Activated CD8-positive, alpha-beta T cell treated with anti-CD3 and anti-CD28 coated beads for 36 hours (primary cell): ENCODE measurements around the gene CLEC18B. TPM values are rescaled to one million over a fixed set of nuclear protein-coding genes. Genes with fewer than 3 reads are reported as not detected.

Experiments
- ATAC-seq: fragments of 200-7000 bp; cut with Tn5 transposase; one replicate; pipeline ENCODE4 v1.10.0; 2021; ENCODE audit warnings: mild to moderate bottlenecking, moderate library complexity
- CTCF ChIA-PET: fragments of 350-600 bp; sonication (Branson Sonifier 250); formaldehyde crosslinking; loops from one replicate; lab custom pipeline; 2021; ENCODE audit warnings: antibody characterized with exemption; lab: Charles Lee
- POLR2A ChIA-PET: fragments of 350-600 bp; sonication (Branson Sonifier 250); formaldehyde crosslinking; loops from one replicate; lab custom pipeline; 2021; ENCODE audit warnings: antibody characterized with exemption; lab: Charles Lee
- DNase-seq: peaks from one replicate; pipeline ENCODE4 v3.0.0-alpha.2; 2020
- H3K27ac Mint-ChIP-seq: one replicate; pipeline ENCODE4 v1.8.0; 2021; ENCODE audit warnings: mild to moderate bottlenecking, mixed read lengths
- H3K27me3 Mint-ChIP-seq: one replicate; pipeline ENCODE4 v1.8.0; 2021; ENCODE audit warnings: mixed read lengths
- H3K36me3 Mint-ChIP-seq: one replicate; pipeline ENCODE4 v1.8.0; 2021; ENCODE audit warnings: low read depth, mixed read lengths
- H3K4me1 Mint-ChIP-seq: one replicate; pipeline ENCODE4 v1.8.0; 2021; ENCODE audit warnings: low read depth, mixed read lengths
- H3K4me3 Mint-ChIP-seq: one replicate; pipeline ENCODE4 v1.8.0; 2021; ENCODE audit warnings: mild to moderate bottlenecking, moderate library complexity, mixed read lengths
- H3K9me3 Mint-ChIP-seq: one replicate; pipeline ENCODE4 v1.8.0; 2021; ENCODE audit warnings: mixed read lengths
- CTCF ChIP-seq: fragments of 200-600 bp; IDR thresholded peaks from one replicate; pipeline ENCODE4 v1.8.0; 2022; ENCODE audit warnings: antibody characterized with exemption, mild to moderate bottlenecking
- intact Hi-C: fragments of 100-400 bp; cut with micrococcal nuclease; formaldehyde crosslinking; loops from one replicate; pipeline ENCODE4 v1.10.0; 2022
- total RNA-seq, 2 experiments: library from RNA; stranded (reverse); gene quantifications; one replicate each; pipeline ENCODE4 v1.2.3, GENCODE V29; 2021

CLEC18B gene
- total RNA-seq, 2 experiments from 2014 or later: 0.22 TPM; not detected in 1

- Mint-ChIP-seq H3K9me3 (no peaks in the 10 kb centered on the region), H3K36me3 (peaks cover 48% of the 10 kb centered on the region), H3K4me1 (peaks cover 19% of the 10 kb centered on the region), H3K4me3 (no peak overlapping the region), H3K27ac (peak overlapping the region; percentile 52), H3K27me3 (no peaks in the 10 kb centered on the region)
- DNase-seq (no peak), ATAC-seq (no peak)
- intact Hi-C loops: no loop called here
- CTCF ChIA-PET: interaction anchor here (1.5 kb wide), 1 partner anchor 157 kb away, joined by 3 read pairs; no protein-coding TSS in a partner anchor
- POLR2A ChIA-PET: interaction anchor here (0.7 to 1.3 kb wide), 4 partner anchors 141 to 235 kb away, joined by 3 to 4 read pairs (median 3); partner anchors contain the start of genes GLG1 and MLKL
- no peak for TF ChIP-seq CTCF
Observed at GRCh38 chr16:74465851-74466685, 44.8 kb upstream of the CLEC18B start.

- no peaks in the 10 kb centered on the region for H3K27me3 Mint-ChIP-seq
- POLR2A ChIA-PET: interaction anchor here (1.2 to 1.3 kb wide), 2 partner anchors 142 to 200 kb away, joined by 3 to 4 read pairs; partner anchors contain the start of gene GLG1
- intact Hi-C loops: no loop called here
- TF ChIP-seq CTCF: no peak
- no peak for DNase-seq
- no peak for ATAC-seq
- H3K4me3 Mint-ChIP-seq: no peak overlapping the region
- no peaks in the 10 kb centered on the region for H3K9me3 Mint-ChIP-seq
- CTCF ChIA-PET: interaction anchor here (1.5 kb wide), 1 partner anchor 158 kb away, joined by 3 read pairs; no protein-coding TSS in a partner anchor
- H3K36me3 Mint-ChIP-seq: peaks cover 52% of the 10 kb centered on the region
- H3K27ac Mint-ChIP-seq: no peak overlapping the region
- H3K4me1 Mint-ChIP-seq: peaks cover 19% of the 10 kb centered on the region
Observed at GRCh38 chr16:74465281-74465680, 44.0 kb upstream of the CLEC18B start.

- no peaks in the 10 kb centered on the region for H3K9me3 Mint-ChIP-seq
- no peak for TF ChIP-seq CTCF
- ATAC-seq (no peak), DNase-seq (no peak)
- peaks cover 54% of the 10 kb centered on the region for H3K36me3 Mint-ChIP-seq
- intact Hi-C loops: no loop called here
- POLR2A ChIA-PET: no interaction called here
- no peaks in the 10 kb centered on the region for H3K27me3 Mint-ChIP-seq
- H3K4me3 Mint-ChIP-seq: no peak overlapping the region
- no peak overlapping the region for H3K27ac Mint-ChIP-seq
- CTCF ChIA-PET: no interaction called here
- H3K4me1 Mint-ChIP-seq: peaks cover 19% of the 10 kb centered on the region
Observed at GRCh38 chr16:74463888-74464287, 42.6 kb upstream of the CLEC18B start.

GRCh38 chr16:74462361-74462760 lies 41.1 kb upstream of the CLEC18B start:
- peaks cover 50% of the 10 kb centered on the region for H3K36me3 Mint-ChIP-seq
- no peak overlapping the region for H3K27ac Mint-ChIP-seq
- H3K9me3 Mint-ChIP-seq: no peaks in the 10 kb centered on the region
- intact Hi-C loops: no loop called here
- ATAC-seq: no peak
- H3K27me3 Mint-ChIP-seq: no peaks in the 10 kb centered on the region
- ChIA-PET POLR2A (no interaction called here), CTCF (no interaction called here)
- no peak for DNase-seq
- H3K4me1 Mint-ChIP-seq: peaks cover 13% of the 10 kb centered on the region
- no peak for TF ChIP-seq CTCF
- no peak overlapping the region for H3K4me3 Mint-ChIP-seq

- ChIA-PET CTCF (no interaction called here), POLR2A (no interaction called here)
- H3K27me3 Mint-ChIP-seq: no peaks in the 10 kb centered on the region
- no peak overlapping the region for H3K27ac Mint-ChIP-seq
- intact Hi-C loops: no loop called here
- ATAC-seq (no peak), DNase-seq (no peak)
- TF ChIP-seq CTCF: no peak
- H3K4me3 Mint-ChIP-seq: no peak overlapping the region
- H3K4me1 Mint-ChIP-seq: peaks cover 8% of the 10 kb centered on the region
- no peaks in the 10 kb centered on the region for H3K9me3 Mint-ChIP-seq
- H3K36me3 Mint-ChIP-seq: peaks cover 45% of the 10 kb centered on the region
Observed at GRCh38 chr16:74461826-74462225, 40.5 kb upstream of the CLEC18B start.
